B cell (primary cell): ENCODE results near the gene SMOC1. TPM values are rescaled to one million over a fixed set of nuclear protein-coding genes. Genes with fewer than 3 reads are reported as not detected.

ENCODE experiments used
- ATAC-seq: fragments of 200-7000 bp; cut with Tn5 transposase; one replicate; pipeline ENCODE4 v1.10.0; 2021; ENCODE audit warnings: low read depth, mild to moderate bottlenecking, moderate number of reproducible peaks, moderate library complexity
- CTCF ChIA-PET: fragments of 350-600 bp; sonication (Branson Sonifier 250); formaldehyde crosslinking; loops from one replicate; lab custom pipeline; 2021; ENCODE audit warnings: antibody characterized with exemption, inconsistent platforms; lab: Charles Lee
- POLR2A ChIA-PET: fragments of 350-600 bp; sonication (Branson Sonifier 250); formaldehyde crosslinking; loops from one replicate; lab custom pipeline; 2021; ENCODE audit warnings: antibody characterized with exemption; lab: Charles Lee
- DNase-seq: peaks from one replicate; pipeline ENCODE4 v3.0.0; 2013
- H2AFZ ChIP-seq: 2 replicates; pipeline ENCODE4 v1.6.1; 2012; ENCODE audit warnings: mild to moderate bottlenecking, low read depth, low read length; ENCODE audit not compliant: insufficient read depth, poor library complexity, severe bottlenecking
- H3K27ac ChIP-seq, 2 donors: 1 replicate in 1 of 2; 2 replicates in 1 of 2; pipeline ENCODE4 v1.5.1; 2012 to 2013; ENCODE audit warnings: low read length in 2 of 2, mild to moderate bottlenecking in 2 of 2, moderate library complexity in 1 of 2
- H3K27me3 ChIP-seq, 4 experiments: fragments of 200-600 bp in 1 of 4; sonication (generic) in 1 of 4; replicated peaks in 1 of 4; 1 replicate in 2 of 4; 2 replicates in 2 of 4; pipeline versions ENCODE4 v1.6.1 to v1.7.0; 2013 to 2016; ENCODE audit warnings: low read length in 3 of 4, mild to moderate bottlenecking in 2 of 4, mixed read lengths in 1 of 4, moderate library complexity in 1 of 4; ENCODE audit not compliant: insufficient read depth in 4 of 4, control insufficient read depth in 3 of 4; ENCODE audit errors: control extremely low read depth in 1 of 4
- H3K36me3 ChIP-seq, 2 experiments: replicated peaks in 1 of 2; 1 replicate in 1 of 2; 2 replicates in 1 of 2; pipeline versions ENCODE4 v1.6.1 to v1.7.1; 2013; ENCODE audit warnings: low read length in 1 of 2; ENCODE audit not compliant: insufficient read depth in 2 of 2, control insufficient read depth in 1 of 2; ENCODE audit errors: control extremely low read depth in 1 of 2, extremely low read depth in 1 of 2
- H3K4me1 ChIP-seq, 2 donors: fragments of 200-600 bp in 1 of 2; sonication (generic) in 1 of 2; 1 replicate in 1 of 2; 2 replicates in 1 of 2; pipeline versions ENCODE4 v1.5.1 to v1.6.1; 2013 to 2017; ENCODE audit warnings: low read length in 2 of 2; ENCODE audit not compliant: control insufficient read depth in 2 of 2, insufficient read depth in 2 of 2
- H3K4me2 ChIP-seq: replicated peaks from 2 replicates; pipeline ENCODE3; 2012; ENCODE audit warnings: mild to moderate bottlenecking, low read depth, low read length; ENCODE audit not compliant: poor library complexity, severe bottlenecking
- H3K4me3 ChIP-seq, 5 experiments: fragments of 200-600 bp in 1 of 5; sonication (generic) in 1 of 5; 1 replicate in 3 of 5; 2 replicates in 2 of 5; pipeline versions ENCODE4 v1.5.1 to v1.7.0; 2011 to 2016; ENCODE audit warnings: low read length in 4 of 5, mild to moderate bottlenecking in 4 of 5, low read depth in 2 of 5, control low read depth in 1 of 5, moderate library complexity in 1 of 5; ENCODE audit not compliant: insufficient read depth in 1 of 5; ENCODE audit errors: control extremely low read depth in 1 of 5, extremely low read depth in 1 of 5
- H3K79me2 ChIP-seq: fragments of 200-600 bp; sonication (generic); one replicate; pipeline ENCODE4 v1.6.0; 2016; ENCODE audit warnings: low read length; ENCODE audit not compliant: control insufficient read depth, insufficient read depth
- H3K9ac ChIP-seq: fragments of 200-600 bp; sonication (generic); 2 replicates; pipeline ENCODE4 v1.6.1; 2017; ENCODE audit warnings: mild to moderate bottlenecking, low read length, moderate library complexity
- H3K9me3 ChIP-seq, 3 donors: one replicate each; pipeline versions ENCODE4 v1.6.1 to v1.7.1; 2013; ENCODE audit warnings: low read length in 2 of 3; ENCODE audit not compliant: control insufficient read depth in 2 of 3, insufficient read depth in 1 of 3; ENCODE audit errors: control extremely low read depth in 1 of 3
- H4K20me1 ChIP-seq: 2 replicates; pipeline ENCODE4 v1.6.0; 2012; ENCODE audit warnings: mild to moderate bottlenecking, low read length; ENCODE audit not compliant: insufficient read depth, control insufficient read depth, poor library complexity, severe bottlenecking
- H3K27ac Mint-ChIP-seq: one replicate; pipeline ENCODE4 v1.8.0; 2021; ENCODE audit warnings: mixed read lengths
- H3K27me3 Mint-ChIP-seq: one replicate; pipeline ENCODE4 v1.8.0; 2021; ENCODE audit warnings: mixed read lengths
- H3K4me1 Mint-ChIP-seq: one replicate; pipeline ENCODE4 v1.8.0; 2021; ENCODE audit warnings: mixed read lengths
- H3K4me3 Mint-ChIP-seq: one replicate; pipeline ENCODE4 v1.8.0; 2021; ENCODE audit warnings: mixed read lengths
- H3K9me3 Mint-ChIP-seq: one replicate; pipeline ENCODE4 v1.8.0; 2022; ENCODE audit warnings: mixed read lengths; ENCODE audit not compliant: insufficient read depth
- EZH2 ChIP-seq: IDR thresholded peaks from 2 replicates; pipeline ENCODE4 v1.6.1; 2012; ENCODE audit warnings: borderline replicate concordance, low read depth, mild to moderate bottlenecking, moderate library complexity, low read length; ENCODE audit not compliant: insufficient read depth, poor library complexity, severe bottlenecking
- WGBS: methylation state at CpG from one replicate; pipeline ENCODE4 v1.1.5; 2013; ENCODE audit warnings: missing lambda C conversion rate; ENCODE audit not compliant: insufficient coverage; 5-methylcytosine and 5-hydroxymethylcytosine counted together
- intact Hi-C: fragments of 100-400 bp; cut with micrococcal nuclease; formaldehyde crosslinking; loops from one replicate; pipeline ENCODE4 v1.10.0; 2022
- polyA plus RNA-seq: library from polyadenylated mRNA; depleted of rRNA; stranded (reverse); fragments of >200 nt; gene quantifications from 2 replicates; pipeline ENCODE4 v1.2.3, GENCODE V29; 2012
- total RNA-seq, 2 donors: library from RNA; stranded (reverse); fragments of 120-200 nt in 1 of 2; gene quantifications; 1 replicate in 1 of 2; 2 replicates in 1 of 2; pipeline versions ENCODE4 v1.2.3 to v1.2.4, GENCODE V29; 2013 to 2022
- TF ChIP-seq, protein P1 (sequence below): fragments of 200-600 bp; IDR thresholded peaks from one replicate; pipeline ENCODE4 v1.8.0; 2022; ENCODE audit warnings: antibody characterized with exemption, mild to moderate bottlenecking

SMOC1 gene
- total and polyA plus RNA-seq, 2 donors (not counting 1 experiment from before 2014, with no cell fraction given) = 0.04 to 0.84 TPM

DNA sequence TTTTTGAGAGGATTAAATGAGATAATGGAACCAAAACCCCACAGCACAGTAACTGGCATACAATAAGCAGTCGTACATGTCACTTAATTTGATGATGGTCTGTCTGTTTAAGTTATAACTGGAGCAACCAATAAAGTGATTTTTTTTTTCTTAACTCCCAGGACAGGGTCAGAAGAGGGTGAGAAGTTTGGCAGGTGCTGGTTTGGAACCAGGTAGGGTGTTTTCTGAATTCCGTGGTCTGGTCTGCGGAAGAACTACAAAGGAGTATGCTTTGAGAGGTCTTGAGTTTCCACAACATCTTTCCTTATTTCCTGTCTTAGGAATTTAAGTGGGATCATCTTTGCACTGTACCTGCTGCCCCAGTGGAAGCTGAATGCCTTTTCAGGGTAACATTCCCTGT lies 197.8 kb downstream of the SMOC1 start:
- no peak for DNase-seq
- H2AFZ ChIP-seq = no peak overlapping the region
- H3K4me2 ChIP-seq = no peak overlapping the region
- no peak overlapping the region for H3K4me3 Mint-ChIP-seq
- H3K4me1 ChIP-seq = no peaks in the 10 kb centered on the region
- no peaks in the 10 kb centered on the region for H3K4me1 Mint-ChIP-seq
- peaks cover 47% of the 10 kb centered on the region for H3K27me3 Mint-ChIP-seq
- no CpG with 5 or more reads among the region's 3 CpGs for WGBS
- no peak overlapping the region for H3K4me3 ChIP-seq
- H3K9me3 ChIP-seq = no peaks in the 10 kb centered on the region
- POLR2A ChIA-PET = no interaction called here
- intact Hi-C loops = no loop called here
- H3K9me3 Mint-ChIP-seq = no peaks in the 10 kb centered on the region
- CTCF ChIA-PET = no interaction called here
- H4K20me1 ChIP-seq = no peaks in the 10 kb centered on the region
- TF ChIP-seq, protein P1, sequence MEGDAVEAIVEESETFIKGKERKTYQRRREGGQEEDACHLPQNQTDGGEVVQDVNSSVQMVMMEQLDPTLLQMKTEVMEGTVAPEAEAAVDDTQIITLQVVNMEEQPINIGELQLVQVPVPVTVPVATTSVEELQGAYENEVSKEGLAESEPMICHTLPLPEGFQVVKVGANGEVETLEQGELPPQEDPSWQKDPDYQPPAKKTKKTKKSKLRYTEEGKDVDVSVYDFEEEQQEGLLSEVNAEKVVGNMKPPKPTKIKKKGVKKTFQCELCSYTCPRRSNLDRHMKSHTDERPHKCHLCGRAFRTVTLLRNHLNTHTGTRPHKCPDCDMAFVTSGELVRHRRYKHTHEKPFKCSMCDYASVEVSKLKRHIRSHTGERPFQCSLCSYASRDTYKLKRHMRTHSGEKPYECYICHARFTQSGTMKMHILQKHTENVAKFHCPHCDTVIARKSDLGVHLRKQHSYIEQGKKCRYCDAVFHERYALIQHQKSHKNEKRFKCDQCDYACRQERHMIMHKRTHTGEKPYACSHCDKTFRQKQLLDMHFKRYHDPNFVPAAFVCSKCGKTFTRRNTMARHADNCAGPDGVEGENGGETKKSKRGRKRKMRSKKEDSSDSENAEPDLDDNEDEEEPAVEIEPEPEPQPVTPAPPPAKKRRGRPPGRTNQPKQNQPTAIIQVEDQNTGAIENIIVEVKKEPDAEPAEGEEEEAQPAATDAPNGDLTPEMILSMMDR = no peak
- no peak for TF ChIP-seq EZH2
- no peak overlapping the region for H3K27ac Mint-ChIP-seq
- no peak overlapping the region for H3K27ac ChIP-seq
- no peaks in the 10 kb centered on the region for H3K36me3 ChIP-seq
- no peak overlapping the region for H3K9ac ChIP-seq
- peaks cover 0 to 2% (median 0%) of the 10 kb centered on the region in 4 experiments for H3K27me3 ChIP-seq
- no peaks in the 10 kb centered on the region for H3K79me2 ChIP-seq
- no peak for ATAC-seq

DNA sequence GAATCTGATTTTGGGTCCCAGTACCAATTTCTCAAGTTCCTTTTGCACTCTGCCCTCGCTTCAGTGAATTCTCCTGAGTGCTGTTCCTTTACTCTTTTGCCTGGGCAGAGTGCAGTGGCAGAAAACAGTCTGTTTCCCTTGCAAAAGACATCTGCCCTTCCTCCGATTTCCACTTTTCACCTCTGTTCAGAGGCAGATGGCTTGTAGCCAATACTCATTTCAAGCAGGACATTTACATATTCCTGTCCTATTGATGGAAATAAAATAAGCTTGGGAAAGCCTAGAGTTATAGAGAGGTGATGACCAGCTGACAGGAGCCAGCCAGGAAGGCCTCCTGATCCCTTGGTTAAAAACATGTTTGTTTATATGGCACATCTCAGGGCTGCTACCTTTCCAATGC lies 198.5 kb downstream of the SMOC1 start:
- Histone ChIP-seq H3K27ac (no peak overlapping the region), H4K20me1 (no peaks in the 10 kb centered on the region), H3K9ac (no peak overlapping the region), H3K36me3 (no peaks in the 10 kb centered on the region), H3K4me1 (no peaks in the 10 kb centered on the region), H3K4me2 (no peak overlapping the region), H3K27me3 (peaks cover 0 to 2% (median 0%) of the 10 kb centered on the region in 4 experiments), H3K79me2 (no peaks in the 10 kb centered on the region), H3K4me3 (no peak overlapping the region), H3K9me3 (no peaks in the 10 kb centered on the region), H2AFZ (no peak overlapping the region)
- ATAC-seq = no peak
- Mint-ChIP-seq H3K9me3 (no peaks in the 10 kb centered on the region), H3K4me1 (no peaks in the 10 kb centered on the region), H3K27me3 (peaks cover 50% of the 10 kb centered on the region), H3K27ac (no peak overlapping the region), H3K4me3 (no peak overlapping the region)
- TF ChIP-seq EZH2 = no peak
- TF ChIP-seq, protein P1 = no peak
- ChIA-PET CTCF (no interaction called here), POLR2A (no interaction called here)
- WGBS = 73% methylated on average over 2 of the region's 2 CpGs
- intact Hi-C loops = no loop called here
- no peak for DNase-seq
